Right renal cortex interstitium (tissue), 3 donors: ENCODE data around the gene TYMP. TPM values are rescaled to one million over a fixed set of nuclear protein-coding genes. Genes with fewer than 3 reads are reported as not detected.
"Not testable (repeated sequence)": the region's sequence is repeated elsewhere in the genome, so short reads cannot be mapped to it uniquely, and the experiment has no call there.

Experiments
- DNase-seq, 3 donors: peaks; one replicate each; pipeline ENCODE4 v3.0.0-alpha.2; 2013; ENCODE audit warnings: low read depth in 3 of 3, low spot score in 2 of 3
- polyA plus RNA-seq, 3 donors: library from polyadenylated mRNA; unstranded; fragments of 120-200 nt; gene quantifications; one replicate each; pipeline ENCODE4 v1.2.1, GENCODE V29; 2013; ENCODE audit not compliant: insufficient read length in 3 of 3

The TYMP gene
- polyA plus RNA-seq, 3 donors = 1.0 to 1.2 (median 1.1) TPM

- no peak for DNase-seq
Observed at GRCh38 chr22:50542416-50542927, 12.7 kb upstream of the TYMP start.

- not testable (repeated sequence) for DNase-seq
Observed at GRCh38 chr22:50541667-50542026, 11.8 kb upstream of the TYMP start.

DNA sequence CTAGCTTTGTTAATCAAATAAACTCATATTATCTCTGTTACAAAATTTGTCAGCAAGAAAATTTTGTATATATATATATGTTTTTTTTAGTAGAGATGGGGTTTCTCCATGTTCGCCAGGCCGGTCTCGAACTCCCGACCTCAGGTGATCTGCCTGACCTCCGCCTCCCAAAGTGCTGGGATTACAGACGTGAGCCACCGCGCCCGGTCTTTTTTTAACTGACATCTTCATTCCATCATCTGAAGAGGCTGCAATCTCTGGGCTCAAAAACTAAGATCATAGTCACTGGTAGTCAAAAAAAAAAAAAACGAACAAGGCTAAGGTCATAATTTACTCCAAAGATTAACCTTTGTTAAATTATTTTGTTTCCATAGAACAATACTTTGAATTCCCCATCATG lies 10.6 kb upstream of the TYMP start:
- DNase-seq = no peak

DNA sequence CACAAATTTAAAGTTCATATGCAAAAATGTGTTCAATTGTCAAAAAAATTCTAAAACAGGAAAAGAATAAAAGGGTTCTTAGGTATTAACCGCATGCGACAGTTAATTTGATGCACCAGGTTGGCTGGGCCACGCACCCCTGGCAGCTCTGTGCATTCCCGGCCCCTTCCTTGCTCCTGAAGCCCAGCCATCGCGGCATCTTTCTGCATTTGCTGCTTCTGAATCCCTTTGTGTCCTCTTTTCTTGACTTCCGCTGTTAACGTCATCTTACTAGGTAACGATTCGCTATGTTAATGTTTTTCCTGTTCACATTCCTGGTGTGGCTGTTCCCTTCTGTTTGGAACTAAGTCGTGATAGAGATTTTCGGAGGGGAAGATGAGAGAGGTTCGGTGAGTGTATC lies 8.0 kb upstream of the TYMP start:
- no peak for DNase-seq

GRCh38 chr22:50536226-50536625 lies 6.4 kb upstream of the TYMP start:
- no peak for DNase-seq

- no peak for DNase-seq
Observed at GRCh38 chr22:50535113-50535512, 5.3 kb upstream of the TYMP start.

- not testable (repeated sequence) for DNase-seq
Observed at GRCh38 chr22:50533856-50534711, 4.3 kb upstream of the TYMP start.

GRCh38 chr22:50532824-50533796 lies 3.3 kb upstream of the TYMP start:
- no peak for DNase-seq

GRCh38 chr22:50531962-50532674 lies 2.3 kb upstream of the TYMP start:
- DNase-seq = no peak

DNA sequence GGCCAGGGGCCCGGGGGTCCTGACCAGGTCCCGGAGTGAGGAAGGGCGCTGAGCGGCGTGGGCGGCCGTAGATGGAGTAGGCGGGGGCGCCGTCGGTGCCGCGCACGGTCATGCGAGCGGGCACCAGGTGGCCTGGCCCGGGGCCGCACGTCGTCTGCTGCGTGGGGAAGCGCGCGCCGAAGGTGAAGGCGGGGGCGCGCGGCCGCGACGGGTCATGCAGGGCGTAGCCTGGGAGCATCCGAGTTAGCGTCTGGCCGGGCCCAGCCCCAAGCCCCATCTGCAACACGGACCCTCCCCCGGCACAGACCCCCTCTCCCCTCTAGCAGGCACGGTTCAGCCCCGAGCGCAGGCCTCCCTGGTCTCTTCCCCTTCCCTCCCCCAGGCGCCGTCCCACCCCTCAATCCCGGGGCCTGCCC lies 1.7 kb upstream of the TYMP start:
- DNase-seq = no peak

DNA sequence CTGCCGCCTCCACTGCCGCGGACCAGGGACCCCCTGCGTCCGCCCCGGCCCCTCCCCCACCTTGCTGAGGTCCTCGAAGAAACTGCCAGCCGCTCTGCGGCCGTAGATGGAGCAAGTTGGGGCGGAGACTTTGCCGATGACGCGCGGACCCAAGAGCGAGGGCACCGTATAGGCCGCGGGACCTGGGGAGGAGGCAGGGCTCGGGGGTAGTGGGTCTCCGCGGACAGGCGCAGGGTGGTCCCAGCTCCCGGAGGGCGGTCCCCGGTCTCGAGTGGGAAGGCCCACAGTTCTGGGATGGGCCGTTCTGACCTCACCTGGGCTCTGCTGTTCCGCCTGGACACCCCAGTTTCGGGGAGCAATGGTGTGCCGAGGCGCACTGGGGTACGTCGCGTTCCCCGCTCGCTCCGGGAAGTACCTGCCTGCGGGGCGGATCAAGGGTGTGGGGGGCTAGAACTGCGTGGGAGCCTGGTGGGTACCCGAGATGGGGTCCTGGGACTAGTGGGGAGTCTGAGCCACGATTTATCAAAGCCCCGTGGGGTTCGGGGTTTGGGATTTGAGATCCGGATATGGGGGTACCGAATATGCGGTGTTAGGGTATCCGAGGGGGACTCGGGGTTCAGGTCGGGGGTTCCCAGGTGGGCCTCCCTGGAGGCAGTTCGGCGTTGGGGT lies 1.2 kb upstream of the TYMP start:
- no peak for DNase-seq

- DNase-seq = no peak
Observed at GRCh38 chr22:50530580-50530876, 716 bp upstream of the TYMP start.

DNA sequence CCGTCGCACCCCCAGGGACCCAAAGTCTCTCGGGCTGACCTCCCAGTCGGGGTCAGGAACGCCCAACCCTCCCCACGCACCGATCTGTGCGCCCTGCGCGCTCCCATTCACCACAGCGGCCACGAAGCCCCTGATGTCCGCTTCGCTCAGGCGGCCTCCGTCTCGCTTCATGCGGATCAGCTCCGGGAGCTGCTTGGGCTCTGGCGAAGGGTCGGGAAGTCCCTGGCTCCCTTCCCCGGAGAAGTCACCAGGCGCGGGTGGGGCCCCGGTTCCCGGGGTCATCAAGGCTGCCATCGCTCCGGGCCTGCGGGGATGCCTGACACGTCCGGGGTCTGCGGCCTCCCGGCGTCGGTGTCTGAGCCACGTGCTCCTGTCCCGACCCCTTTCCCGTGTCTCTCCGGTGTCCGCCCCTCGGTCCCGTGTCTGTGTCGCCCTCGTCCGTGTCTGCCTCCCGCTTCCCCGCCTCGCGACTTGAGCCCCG lies 356 bp downstream of the TYMP start:
- no peak for DNase-seq

DNA sequence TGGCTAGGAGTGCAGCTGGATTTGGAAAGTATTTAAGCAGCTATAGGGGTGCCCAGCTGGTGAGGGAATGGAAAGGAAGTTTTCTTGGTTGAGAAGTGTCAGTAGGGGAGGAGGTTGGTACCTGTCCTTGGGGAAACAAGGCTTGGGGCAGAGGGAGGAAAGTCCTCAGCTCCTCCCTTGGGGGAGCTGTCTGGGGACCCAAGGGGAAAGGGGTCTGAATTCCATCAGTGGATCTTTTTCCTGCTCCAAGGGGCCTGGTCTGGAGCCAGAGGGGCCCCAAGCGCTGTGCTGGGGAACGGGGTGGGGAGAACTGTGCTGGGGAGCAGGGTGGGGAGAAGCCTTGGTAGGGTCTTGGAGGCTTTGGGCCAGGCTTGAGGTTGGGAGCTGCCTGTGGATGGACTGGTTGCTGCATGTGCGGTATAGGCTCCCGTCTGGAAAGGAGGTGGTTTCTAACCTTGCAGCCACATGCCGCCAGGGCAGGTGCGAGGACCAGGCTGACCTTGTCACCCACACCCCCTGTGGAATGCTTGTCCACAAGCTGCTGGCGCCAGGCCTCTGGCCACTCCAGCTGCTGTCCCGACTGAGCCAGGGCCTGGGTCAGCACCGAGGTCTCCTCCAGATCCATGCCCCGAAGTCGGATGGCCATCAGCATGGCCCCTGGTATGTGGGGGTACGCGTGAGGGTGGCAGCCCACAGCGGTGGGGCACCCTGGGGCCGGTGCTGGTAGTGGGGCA lies 963 bp downstream of the TYMP start:
- no peak for DNase-seq

DNA sequence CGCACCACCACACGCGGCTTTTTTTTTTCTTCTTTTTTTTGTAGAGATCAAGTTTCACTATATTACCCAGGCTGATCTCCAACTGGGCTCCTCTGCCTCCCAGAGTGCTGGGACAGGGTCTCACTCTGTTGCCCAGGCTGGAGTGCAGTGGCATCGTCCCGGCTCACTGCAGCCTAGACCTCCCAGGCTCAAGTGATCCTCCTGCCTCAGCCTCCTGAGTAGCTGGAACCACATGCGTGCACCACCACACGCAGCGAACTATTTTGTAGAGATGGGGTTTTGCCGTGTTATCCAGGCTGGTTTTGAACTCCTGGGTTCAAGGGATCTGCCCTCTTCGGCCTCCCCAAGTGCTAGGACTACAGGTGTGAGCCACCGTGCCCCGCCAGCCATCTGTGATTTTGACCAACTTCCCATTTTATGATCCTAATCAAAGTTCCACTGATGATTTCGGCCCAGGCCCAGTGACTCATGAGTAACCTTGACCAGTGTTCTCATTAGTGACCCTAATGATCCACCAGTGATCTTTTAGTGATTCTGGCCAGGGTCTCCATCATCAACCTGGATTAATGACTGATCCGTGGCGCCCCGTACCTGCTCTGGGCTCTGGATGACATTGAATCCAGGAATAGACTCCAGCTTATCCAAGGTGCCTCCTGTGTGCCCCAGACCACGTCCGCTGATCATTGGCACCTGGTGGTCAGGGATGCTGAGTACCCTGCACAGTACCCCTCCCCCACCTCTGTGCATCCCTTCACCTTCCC lies 1.7 kb downstream of the TYMP start:
- DNase-seq = no peak

DNA sequence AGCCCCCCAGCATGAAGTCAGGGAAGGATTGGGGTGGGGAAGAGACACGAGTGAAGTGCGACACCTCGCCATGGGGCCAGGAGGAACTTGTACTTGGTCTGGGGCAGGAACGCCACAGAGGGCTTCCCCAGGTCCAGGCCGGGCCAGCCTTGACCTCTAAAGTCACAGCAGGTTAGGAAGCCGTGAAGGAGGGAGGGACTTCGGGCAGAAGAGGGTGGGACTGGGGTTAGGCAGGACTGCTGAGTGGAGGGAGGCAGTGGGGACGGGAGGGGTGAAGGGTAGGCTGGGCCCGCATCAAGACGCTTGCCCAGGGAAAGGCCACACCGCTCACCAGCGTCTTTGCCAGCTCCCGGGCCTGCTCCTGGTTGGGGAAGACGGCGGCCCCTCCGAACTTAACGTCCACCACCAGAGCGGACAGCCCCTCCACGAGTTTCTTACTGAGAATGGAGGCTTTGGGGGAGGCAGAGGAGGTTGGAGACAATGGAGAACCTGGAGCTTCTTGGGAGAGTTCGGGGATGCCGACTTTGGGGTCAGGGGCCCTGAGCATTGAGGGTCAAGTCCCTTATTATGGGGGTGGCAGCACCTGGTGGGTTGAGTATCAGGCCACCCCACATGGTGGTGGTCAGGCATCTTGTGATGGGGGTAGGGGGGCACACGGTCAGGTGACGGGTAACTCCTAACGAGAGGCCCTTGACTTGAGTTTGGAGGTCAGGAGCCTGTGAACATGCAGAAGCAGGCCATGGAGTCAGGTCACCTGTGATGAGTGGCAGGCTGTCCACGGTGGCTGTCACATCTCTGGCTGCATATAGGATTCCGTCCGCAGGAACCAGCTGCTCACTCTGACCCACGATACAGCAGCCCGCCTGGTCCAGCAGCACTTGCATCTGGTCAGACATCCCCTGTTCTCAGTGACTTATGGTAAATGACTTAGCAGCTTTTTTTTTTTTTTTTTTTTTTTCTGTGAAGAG lies 2.7 kb downstream of the TYMP start:
- DNase-seq = no peak

- DNase-seq = peak in 1 of 3 donors; percentile 53
Observed at GRCh38 chr22:50526108-50526833, 3.5 kb downstream of the TYMP start.
